ENCODE measurements around the gene FBLN2. TPM values are rescaled to one million over a fixed set of nuclear protein-coding genes. Genes with fewer than 3 reads are reported as not detected.

Gene FBLN2
- polyA plus RNA-seq, 1 of the 3 experiments (the other 2 are of a cell fraction), result 5.2 TPM

DNA sequence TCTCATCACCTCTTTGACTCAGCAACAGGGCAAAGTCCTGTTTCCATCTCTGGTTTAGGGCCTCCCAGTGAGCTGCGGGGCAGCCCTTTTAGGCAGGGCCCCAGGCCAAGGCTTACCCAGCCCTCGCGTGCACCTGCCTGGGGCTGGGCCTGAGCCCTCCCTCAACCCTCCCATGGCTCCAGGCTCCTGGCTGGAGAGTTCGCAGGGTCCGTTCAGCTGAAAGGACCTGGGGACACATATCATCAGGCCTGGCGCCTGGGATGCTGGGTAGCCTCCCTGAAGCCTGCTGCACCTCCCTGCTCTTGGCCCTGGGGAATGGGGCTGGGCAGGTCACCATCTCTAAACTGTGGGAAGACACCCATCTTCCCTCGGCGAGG lies 39.1 kb upstream of the FBLN2 start (continued):
- TF ChIP-seq, protein P1, sequence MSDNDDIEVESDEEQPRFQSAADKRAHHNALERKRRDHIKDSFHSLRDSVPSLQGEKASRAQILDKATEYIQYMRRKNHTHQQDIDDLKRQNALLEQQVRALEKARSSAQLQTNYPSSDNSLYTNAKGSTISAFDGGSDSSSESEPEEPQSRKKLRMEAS (IDR thresholded peaks at IDR 0.05; ENCODE audit: low read depth), result no peak
- TF ChIP-seq POLR2AphosphoS5 (IDR thresholded peaks at IDR 0.05; ENCODE audit: low read depth, low read length), result no peak
- no peak for TF ChIP-seq RFX5 (IDR thresholded peaks at IDR 0.05; ENCODE audit: low read length)
- TF ChIP-seq, protein P2, sequence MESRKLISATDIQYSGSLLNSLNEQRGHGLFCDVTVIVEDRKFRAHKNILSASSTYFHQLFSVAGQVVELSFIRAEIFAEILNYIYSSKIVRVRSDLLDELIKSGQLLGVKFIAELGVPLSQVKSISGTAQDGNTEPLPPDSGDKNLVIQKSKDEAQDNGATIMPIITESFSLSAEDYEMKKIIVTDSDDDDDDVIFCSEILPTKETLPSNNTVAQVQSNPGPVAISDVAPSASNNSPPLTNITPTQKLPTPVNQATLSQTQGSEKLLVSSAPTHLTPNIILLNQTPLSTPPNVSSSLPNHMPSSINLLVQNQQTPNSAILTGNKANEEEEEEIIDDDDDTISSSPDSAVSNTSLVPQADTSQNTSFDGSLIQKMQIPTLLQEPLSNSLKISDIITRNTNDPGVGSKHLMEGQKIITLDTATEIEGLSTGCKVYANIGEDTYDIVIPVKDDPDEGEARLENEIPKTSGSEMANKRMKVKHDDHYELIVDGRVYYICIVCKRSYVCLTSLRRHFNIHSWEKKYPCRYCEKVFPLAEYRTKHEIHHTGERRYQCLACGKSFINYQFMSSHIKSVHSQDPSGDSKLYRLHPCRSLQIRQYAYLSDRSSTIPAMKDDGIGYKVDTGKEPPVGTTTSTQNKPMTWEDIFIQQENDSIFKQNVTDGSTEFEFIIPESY (IDR thresholded peaks at IDR 0.05; ENCODE audit: borderline replicate concordance, low read depth), result no peak
- no peak for TF ChIP-seq TCF12 (IDR thresholded peaks at IDR 0.05)
- TF ChIP-seq JUND (IDR thresholded peaks at IDR 0.05), result no peak
- no peak for TF ChIP-seq FOXJ3 (CRISPR knock-in tag; IDR thresholded peaks at IDR 0.05)
- no peak for TF ChIP-seq SIN3A (IDR thresholded peaks at IDR 0.05; ENCODE audit: borderline replicate concordance, low read depth, low read length)
- TF ChIP-seq NRF1 (IDR thresholded peaks at IDR 0.05; ENCODE audit: low read depth, low read length), result no peak

DNA sequence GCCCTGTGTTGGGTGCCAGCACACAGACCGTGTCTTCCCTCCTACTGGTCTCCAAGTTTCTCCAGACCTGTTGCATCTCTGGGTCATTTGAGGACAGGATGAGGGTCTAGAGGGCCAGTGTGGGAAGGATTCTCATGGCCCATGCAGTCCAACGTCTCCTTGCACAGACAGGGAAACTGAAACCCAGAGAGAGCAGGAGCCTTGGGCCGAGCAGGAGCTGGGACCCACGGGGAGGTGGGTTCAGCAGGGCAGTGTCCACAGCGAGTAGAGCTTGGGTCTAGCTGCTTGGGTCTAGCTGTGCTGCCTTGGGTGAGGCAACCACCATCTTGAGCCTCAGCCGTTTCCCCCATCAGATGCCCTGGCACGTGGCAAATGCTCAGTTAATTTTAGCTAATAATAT lies 36.5 kb upstream of the FBLN2 start:
- no peak overlapping the region for H3K4me3 ChIP-seq (ENCODE audit: low read depth in 2 of 2, low read length in 1 of 2)
- H3K27ac ChIP-seq (ENCODE audit: low read depth in 2 of 2, low read length in 1 of 2), result peak overlapping the region in 1 of 2 experiments; percentile 67; a peak in 1 of 4 replicates
- H3K27me3 ChIP-seq (ENCODE audit: insufficient read depth), result no peaks in the 10 kb centered on the region
- no peaks in the 10 kb centered on the region for H3K79me2 ChIP-seq (ENCODE audit: insufficient read depth)
- H3K9me2 ChIP-seq, result no peaks in the 10 kb centered on the region
- ChIA-PET POLR2A (no interaction called here), CTCF (interaction anchor here (1.2 to 29.6 kb wide), 5 partner anchors 13 to 138 kb away, joined by 3 to 872 read pairs (median 4); no protein-coding TSS in a partner anchor)
- no peak overlapping the region for H3K4me2 ChIP-seq
- no peak overlapping the region for H2AFZ ChIP-seq (ENCODE audit: low read depth)
- no peaks in the 10 kb centered on the region for H4K20me1 ChIP-seq (ENCODE audit: insufficient read depth)
- H3K4me1 ChIP-seq (ENCODE audit: control insufficient read depth in 1 of 2, insufficient read depth in 2 of 2, low read depth in 1 of 2, low read length in 1 of 2), result peaks cover 0 to 35% of the 10 kb centered on the region in 2 experiments; a peak in 1 of 4 replicates
- no peak for DNase-seq
- no peaks in the 10 kb centered on the region for H3K9me3 ChIP-seq
- WGBS (ENCODE audit: low lambda C conversion rate), result 66% methylated on average over 3 of the region's 7 CpGs
- no peaks in the 10 kb centered on the region for H3F3A ChIP-seq (replicated peaks; ENCODE audit: insufficient read depth)
- H3K9ac ChIP-seq, result no peak overlapping the region
- TF ChIP-seq, protein P3, sequence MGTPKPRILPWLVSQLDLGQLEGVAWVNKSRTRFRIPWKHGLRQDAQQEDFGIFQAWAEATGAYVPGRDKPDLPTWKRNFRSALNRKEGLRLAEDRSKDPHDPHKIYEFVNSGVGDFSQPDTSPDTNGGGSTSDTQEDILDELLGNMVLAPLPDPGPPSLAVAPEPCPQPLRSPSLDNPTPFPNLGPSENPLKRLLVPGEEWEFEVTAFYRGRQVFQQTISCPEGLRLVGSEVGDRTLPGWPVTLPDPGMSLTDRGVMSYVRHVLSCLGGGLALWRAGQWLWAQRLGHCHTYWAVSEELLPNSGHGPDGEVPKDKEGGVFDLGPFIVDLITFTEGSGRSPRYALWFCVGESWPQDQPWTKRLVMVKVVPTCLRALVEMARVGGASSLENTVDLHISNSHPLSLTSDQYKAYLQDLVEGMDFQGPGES (IDR thresholded peaks at IDR 0.05; ENCODE audit: low read depth, low read length), result no peak
- TF ChIP-seq, protein P4, sequence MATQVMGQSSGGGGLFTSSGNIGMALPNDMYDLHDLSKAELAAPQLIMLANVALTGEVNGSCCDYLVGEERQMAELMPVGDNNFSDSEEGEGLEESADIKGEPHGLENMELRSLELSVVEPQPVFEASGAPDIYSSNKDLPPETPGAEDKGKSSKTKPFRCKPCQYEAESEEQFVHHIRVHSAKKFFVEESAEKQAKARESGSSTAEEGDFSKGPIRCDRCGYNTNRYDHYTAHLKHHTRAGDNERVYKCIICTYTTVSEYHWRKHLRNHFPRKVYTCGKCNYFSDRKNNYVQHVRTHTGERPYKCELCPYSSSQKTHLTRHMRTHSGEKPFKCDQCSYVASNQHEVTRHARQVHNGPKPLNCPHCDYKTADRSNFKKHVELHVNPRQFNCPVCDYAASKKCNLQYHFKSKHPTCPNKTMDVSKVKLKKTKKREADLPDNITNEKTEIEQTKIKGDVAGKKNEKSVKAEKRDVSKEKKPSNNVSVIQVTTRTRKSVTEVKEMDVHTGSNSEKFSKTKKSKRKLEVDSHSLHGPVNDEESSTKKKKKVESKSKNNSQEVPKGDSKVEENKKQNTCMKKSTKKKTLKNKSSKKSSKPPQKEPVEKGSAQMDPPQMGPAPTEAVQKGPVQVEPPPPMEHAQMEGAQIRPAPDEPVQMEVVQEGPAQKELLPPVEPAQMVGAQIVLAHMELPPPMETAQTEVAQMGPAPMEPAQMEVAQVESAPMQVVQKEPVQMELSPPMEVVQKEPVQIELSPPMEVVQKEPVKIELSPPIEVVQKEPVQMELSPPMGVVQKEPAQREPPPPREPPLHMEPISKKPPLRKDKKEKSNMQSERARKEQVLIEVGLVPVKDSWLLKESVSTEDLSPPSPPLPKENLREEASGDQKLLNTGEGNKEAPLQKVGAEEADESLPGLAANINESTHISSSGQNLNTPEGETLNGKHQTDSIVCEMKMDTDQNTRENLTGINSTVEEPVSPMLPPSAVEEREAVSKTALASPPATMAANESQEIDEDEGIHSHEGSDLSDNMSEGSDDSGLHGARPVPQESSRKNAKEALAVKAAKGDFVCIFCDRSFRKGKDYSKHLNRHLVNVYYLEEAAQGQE (IDR thresholded peaks at IDR 0.05; ENCODE audit: low read depth, low read length), result no peak
- TF ChIP-seq, protein P5, sequence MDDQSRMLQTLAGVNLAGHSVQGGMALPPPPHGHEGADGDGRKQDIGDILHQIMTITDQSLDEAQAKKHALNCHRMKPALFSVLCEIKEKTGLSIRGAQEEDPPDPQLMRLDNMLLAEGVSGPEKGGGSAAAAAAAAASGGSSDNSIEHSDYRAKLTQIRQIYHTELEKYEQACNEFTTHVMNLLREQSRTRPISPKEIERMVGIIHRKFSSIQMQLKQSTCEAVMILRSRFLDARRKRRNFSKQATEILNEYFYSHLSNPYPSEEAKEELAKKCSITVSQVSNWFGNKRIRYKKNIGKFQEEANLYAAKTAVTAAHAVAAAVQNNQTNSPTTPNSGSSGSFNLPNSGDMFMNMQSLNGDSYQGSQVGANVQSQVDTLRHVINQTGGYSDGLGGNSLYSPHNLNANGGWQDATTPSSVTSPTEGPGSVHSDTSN (IDR thresholded peaks at IDR 0.05), result no peak
- TF ChIP-seq MEF2A (IDR thresholded peaks at IDR 0.05; ENCODE audit: borderline replicate concordance, low read depth) (no peak), GATA2 (CRISPR knock-in tag; IDR thresholded peaks at IDR 0.05) (no peak), RAD21 (IDR thresholded peaks at IDR 0.05; ENCODE audit: low read length) (no peak)
- no peaks in the 10 kb centered on the region for H3K36me3 ChIP-seq (replicated peaks in 1 of 2; ENCODE audit: control insufficient read depth in 1 of 2, insufficient read depth in 2 of 2, low read length in 1 of 2)

All from SK-N-SH (cell line).